Activated CD4-positive, alpha-beta T cell treated with anti-CD3 and anti-CD28 coated beads, Interleukin-2, Interleukin-4, amounts not matched to agents 100 ng/mL and 50 ng/mL, durations not matched to agents 16 hours and 8 hours (primary cell): ENCODE data around the gene MMP8.
"Not testable (repeated sequence)": the region's sequence is repeated elsewhere in the genome, so short reads cannot be mapped to it uniquely, and the experiment has no call there.

Source experiments
- DNase-seq: peaks from one replicate; pipeline ENCODE4 v3.0.0-alpha.2; 2020; ENCODE audit warnings: low spot score

MMP8 gene

GRCh38 chr11:102724904-102725500, at the start of gene MMP8:
Gene MMP8 (minus strand): TSS chr11:102724954. CDS start chr11:102724855, 99 bp downstream.
- no peak for DNase-seq

GRCh38 chr11:102773386-102773785, 48.6 kb upstream of the MMP8 start:
- DNase-seq, result no peak

GRCh38 chr11:102771351-102771750, 46.6 kb upstream of the MMP8 start:
- no peak for DNase-seq

- no peak for DNase-seq
Observed at GRCh38 chr11:102770191-102770590, 45.4 kb upstream of the MMP8 start.

- DNase-seq, result no peak
Observed at GRCh38 chr11:102767800-102768199, 43.0 kb upstream of the MMP8 start.

GRCh38 chr11:102763440-102763839, 38.7 kb upstream of the MMP8 start:
- DNase-seq, result no peak

- no peak for DNase-seq
Observed at GRCh38 chr11:102762361-102762767, 37.6 kb upstream of the MMP8 start.

- DNase-seq, result no peak
Observed at GRCh38 chr11:102761646-102762238, 37.0 kb upstream of the MMP8 start.

GRCh38 chr11:102760344-102761035, 35.7 kb upstream of the MMP8 start:
- peak; percentile 11 for DNase-seq

GRCh38 chr11:102757823-102758549, 33.2 kb upstream of the MMP8 start:
- no peak for DNase-seq

- no peak for DNase-seq
Observed at GRCh38 chr11:102753267-102753666, 28.5 kb upstream of the MMP8 start.

GRCh38 chr11:102751673-102752072, 26.9 kb upstream of the MMP8 start:
- DNase-seq, result no peak

GRCh38 chr11:102749101-102749722, 24.5 kb upstream of the MMP8 start:
- DNase-seq, result no peak

- not testable (repeated sequence) for DNase-seq
Observed at GRCh38 chr11:102746746-102747578, 22.2 kb upstream of the MMP8 start.

GRCh38 chr11:102734650-102735049, 9.9 kb upstream of the MMP8 start:
- DNase-seq, result no peak

- DNase-seq, result peak; percentile 66
Observed at GRCh38 chr11:102733232-102733875, 8.6 kb upstream of the MMP8 start.

- DNase-seq, result not testable (repeated sequence)
Observed at GRCh38 chr11:102730944-102731343, 6.2 kb upstream of the MMP8 start.

GRCh38 chr11:102729849-102730815, 5.4 kb upstream of the MMP8 start:
- no peak for DNase-seq

GRCh38 chr11:102727890-102728289, 3.1 kb upstream of the MMP8 start:
- no peak for DNase-seq

- no peak for DNase-seq
Observed at GRCh38 chr11:102722821-102723220, 1.9 kb downstream of the MMP8 start.
